CD4-positive, alpha-beta T cell treated with Interleukin-15 for 4 hours (primary cell): ENCODE results near the gene BTRC.
A peak's percentile ranks its signal among the peaks of the same experiment; 100 is the strongest.

Experiments used
- DNase-seq: peaks from one replicate; pipeline ENCODE4 v3.0.0-alpha.2; 2020; ENCODE audit warnings: low spot score

BTRC gene

GRCh38 chr10:101444058-101444898 is 90.3 kb downstream of the BTRC start:
- DNase-seq, result no peak

DNA sequence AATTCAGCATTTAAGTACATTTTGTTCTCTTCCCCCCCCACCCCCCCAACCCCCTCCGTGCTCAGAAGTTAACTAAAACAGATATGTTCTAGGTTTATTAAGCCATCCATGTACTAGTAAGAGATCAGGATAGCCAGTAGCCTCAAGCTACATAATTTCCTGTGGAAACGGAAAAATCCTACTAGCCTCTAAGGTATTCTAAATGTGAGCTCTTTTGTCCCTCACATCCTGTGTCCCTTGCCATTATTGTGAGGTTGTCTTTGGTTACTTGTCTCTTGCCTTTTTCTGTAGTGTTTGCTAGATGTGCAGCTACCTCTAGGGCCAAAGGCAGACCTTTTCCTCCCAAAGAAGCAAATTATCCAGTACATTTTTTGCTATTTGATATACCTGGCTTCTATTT is 92.1 kb downstream of the BTRC start:
- no peak for DNase-seq

GRCh38 chr10:101446947-101447346 is 93.0 kb downstream of the BTRC start:
- no peak for DNase-seq

DNA sequence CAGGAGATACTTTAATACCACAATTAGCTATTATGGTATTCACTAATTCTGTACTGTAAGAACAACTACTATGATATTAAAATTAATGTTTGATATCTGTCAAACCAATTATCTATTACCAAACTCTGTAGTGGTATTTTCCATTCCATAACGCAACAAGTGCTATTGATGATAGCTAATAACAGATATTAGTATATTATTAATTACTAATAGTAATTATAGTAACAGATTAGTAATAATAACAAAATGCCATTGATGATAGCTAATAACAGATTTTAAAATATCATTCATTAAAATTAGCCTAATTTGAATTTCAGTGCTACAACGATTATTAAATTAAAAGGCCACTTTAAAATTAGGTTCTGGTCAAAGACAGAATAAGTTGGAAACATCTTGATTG is 93.5 kb downstream of the BTRC start:
- no peak for DNase-seq

DNA sequence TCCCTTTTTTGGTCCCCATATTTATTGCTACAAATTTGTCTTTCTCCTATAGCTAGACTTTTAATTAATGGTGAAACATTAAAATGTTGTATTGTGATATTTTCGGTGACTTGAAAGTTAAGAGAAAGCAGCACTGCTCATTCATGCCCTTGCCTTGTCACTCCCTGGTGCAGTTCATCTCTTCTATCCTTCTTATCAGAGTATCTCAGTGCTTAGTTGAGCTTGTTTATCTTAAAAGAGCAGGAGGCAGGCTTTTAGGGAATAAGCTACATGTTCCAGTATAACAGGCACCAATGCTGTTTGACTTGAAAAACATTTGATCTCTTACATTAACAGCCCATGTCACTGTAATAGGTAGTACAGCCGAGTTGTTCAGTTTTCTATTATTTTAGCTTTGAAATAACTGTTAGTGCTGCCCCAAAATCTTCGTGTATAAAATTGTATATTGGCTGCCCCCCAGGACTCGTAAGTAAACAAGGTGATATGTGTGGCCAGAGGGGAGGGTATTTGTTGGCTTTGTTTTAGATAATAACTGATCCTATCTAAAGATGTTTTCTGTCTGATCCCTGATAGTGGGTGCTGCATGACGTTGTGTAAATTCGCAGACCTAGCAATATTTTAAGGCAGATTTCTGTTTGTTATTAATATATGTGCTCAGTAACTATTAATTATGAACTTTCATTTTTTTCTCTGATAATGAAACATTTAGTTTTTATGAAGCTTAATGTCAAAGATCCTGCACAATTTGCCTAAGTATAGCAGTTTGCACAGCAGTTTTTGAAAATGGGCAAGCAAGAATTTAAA is 96.5 kb downstream of the BTRC start:
- no peak for DNase-seq

DNA sequence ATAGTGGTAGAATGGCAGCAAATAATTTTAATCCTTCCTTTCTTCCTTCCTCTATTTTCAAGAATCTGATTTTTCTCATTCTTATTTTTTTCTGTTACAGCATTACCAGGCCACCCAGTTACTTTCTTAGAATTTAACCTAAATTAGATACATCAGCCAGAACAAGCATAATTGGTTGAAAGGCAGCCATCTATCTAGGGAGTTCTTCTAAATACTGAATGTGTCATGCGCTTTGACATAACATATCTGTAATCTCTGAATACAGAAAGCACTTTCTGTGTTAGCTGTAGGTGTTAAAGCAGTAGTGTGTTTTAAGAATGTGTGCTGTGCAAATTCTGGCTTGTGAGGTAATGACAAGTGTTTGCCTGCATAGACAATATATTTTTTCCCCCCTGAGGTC is 97.3 kb downstream of the BTRC start:
- DNase-seq, result no peak

DNA sequence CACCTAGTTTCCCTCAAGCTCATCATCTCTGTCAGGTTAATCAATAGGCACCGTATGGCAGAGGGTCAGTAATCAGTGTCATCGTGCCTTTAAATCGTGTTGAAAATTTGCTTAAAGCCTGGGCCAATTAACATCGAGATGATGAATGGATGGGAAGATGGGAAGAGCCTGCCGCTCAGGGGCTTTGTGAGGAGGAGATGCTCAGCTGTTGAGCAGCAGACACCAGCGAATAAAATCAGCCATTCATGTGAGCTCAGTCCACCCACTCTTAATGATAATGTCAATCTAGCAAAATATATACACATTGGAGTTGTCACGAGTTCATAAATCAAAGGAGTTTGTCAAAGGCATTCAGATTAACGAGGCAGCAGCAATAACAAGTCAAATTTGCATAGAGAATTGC is 97.7 kb downstream of the BTRC start:
- no peak for DNase-seq

DNA sequence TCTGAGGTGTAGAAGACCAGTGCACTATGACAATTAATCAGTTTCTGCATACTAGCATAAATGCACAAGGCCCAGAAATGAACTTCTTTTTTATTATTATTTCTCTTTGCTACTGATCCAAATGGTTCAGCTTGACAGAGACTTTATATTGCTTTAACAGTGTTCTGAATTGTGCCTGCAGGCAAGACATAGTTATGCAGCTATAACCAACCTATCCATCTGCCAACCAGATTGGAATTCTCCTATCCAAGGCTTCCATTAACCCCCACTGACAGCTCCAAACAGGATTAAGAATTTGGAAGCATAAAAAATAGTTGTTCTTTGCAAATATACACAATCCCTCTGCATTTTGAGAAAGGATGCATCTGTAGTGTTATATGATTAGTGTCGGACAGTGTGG is 98.2 kb downstream of the BTRC start:
- no peak for DNase-seq

DNA sequence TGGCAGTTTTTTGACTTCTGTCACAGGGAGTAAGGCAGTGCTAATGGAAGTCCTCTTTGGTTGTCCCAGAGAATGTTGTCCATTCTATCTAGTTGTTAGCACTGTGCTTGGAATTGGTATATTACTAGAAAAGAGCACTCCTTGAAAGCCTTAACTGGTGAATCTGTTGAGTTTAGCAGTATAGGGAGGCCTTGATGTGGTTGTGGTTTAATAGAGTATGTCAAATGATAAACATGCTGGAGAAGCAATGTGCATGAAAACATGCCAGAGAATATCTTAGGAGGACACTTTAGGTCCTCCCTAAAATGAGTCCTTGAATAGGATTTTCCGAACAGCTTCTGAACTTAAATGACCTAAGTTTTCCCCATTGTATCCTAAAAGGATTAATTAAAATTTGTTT is 98.6 kb downstream of the BTRC start:
- no peak for DNase-seq

DNA sequence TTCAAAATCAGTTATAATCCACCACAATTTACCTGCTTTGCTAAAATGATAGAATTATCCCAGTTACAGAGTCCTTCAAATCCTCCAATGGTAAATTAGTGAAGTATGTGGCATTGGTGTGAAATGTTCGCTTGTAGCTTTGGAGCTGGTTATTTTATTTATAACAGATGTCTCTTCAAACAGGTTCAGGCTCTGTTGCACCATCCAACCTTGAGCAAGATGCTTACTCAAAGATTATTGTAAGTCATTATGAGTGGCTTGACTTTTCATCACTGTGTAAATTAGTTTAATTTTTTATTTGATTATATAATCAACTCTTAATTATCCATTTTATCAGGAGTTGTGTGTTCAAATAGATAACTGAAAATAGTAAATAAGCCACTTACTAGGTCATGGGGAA is 99.4 kb downstream of the BTRC start:
- no peak for DNase-seq

DNA sequence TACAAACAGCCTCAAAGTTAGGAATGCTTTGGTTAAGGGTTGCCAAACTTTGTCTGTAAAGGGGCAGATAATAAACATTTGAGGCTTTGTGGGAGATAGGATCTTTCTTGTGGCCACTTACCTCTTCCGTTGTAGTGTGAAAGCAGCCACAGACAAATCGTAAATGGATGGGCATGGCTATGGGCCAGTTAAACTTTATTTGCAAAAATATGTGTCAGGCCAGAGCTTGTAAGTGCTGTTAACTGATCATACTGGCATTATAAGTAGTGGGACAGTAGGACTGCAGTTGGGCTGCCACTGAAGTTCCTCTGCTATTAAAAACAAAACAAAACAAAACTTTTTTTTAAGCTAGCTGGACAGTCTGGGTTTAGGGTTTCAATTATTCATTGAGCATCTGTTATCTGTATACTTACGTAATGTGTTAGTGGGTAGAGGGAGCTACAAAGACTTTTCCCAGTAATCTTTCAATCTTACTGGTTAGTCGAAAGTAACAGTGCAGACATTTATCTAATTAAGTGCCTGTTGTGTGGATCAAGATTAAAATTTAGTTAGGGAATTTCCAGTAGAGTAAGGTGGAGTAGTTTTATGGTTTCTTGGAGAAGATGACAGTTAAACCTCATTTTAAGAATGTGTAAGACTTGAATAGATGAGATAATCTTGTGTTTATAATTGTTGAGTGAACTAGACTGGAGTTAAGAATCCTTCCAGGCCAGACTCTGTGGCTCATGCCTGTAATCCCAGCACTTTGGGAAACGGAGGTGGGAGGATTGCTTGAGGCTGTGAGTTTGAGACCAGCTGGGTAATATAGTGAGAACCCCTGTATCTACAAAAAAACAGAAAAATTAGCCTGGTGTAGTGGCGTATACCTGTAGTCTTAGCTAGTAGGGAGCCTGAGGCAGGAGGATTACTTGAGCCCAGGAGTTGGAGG is 100.1 kb downstream of the BTRC start:
- DNase-seq, result peak; percentile 14

GRCh38 chr10:101458869-101459268 is 104.9 kb downstream of the BTRC start:
- no peak for DNase-seq

DNA sequence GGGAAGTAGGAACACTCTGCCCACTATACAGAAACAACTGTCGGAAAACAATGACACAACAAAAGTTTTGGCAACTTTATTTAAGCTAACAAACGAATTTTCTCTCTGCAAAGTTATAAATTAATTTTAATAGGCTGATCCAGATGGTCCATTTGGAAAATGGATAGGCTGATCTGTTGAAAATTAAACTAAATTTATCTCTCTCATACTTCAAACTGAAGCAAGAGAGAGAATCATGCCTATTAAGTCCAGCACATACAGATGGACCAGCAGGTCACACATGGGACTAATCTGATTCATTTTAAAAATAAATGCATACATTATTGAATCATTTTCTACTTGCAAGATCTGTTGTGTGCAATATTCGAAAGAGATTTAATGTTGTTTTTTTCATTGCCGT is 110.1 kb downstream of the BTRC start:
- DNase-seq, result no peak

GRCh38 chr10:101464599-101464998 is 110.6 kb downstream of the BTRC start:
- no peak for DNase-seq

DNA sequence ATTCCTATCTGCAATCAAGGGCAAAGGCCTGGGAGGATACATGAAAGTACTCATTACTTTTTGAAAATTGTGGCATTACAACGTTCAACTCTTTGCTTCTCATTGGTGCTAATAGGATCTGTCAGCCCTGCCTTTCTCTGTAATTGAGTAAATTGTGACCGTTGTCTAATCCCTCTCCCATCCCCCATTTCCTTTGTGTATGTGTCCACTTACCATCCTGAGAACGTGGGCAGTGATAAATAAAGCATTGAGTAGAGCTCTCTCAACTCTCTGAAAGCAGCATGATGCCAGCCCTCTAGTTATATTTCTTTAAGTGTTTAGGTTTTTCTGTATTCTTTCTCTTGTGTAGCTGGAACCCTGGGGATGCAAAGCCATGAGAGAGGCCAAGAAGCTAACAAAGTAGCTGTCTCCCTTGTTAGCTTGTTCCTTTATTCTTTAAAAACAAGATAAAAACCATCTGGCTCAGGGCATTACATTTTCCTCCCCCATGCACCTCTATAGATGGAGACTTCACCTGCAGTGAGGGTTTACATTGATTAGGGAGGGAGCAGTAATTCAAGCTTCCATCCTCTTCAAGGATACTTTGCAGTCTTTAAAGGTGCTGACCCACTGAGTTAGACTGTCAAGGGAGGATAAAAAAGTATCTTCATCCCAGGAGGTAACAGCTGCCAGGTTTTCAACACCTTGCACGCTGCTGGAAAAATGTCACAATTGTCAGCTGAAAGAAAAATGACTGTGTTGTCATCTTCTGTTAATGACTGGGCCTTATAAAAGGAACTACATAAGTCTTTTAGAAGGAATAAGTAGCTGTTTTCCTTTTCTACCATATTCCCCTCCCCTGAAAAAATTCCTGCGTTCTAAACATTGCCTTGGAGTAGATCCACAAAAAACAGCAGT is 112.3 kb downstream of the BTRC start:
- DNase-seq, result no peak

- peak; percentile 68 for DNase-seq
These were observed 113.4 kb downstream of the BTRC start for GRCh38 chr10:101467286-101467770.

DNA sequence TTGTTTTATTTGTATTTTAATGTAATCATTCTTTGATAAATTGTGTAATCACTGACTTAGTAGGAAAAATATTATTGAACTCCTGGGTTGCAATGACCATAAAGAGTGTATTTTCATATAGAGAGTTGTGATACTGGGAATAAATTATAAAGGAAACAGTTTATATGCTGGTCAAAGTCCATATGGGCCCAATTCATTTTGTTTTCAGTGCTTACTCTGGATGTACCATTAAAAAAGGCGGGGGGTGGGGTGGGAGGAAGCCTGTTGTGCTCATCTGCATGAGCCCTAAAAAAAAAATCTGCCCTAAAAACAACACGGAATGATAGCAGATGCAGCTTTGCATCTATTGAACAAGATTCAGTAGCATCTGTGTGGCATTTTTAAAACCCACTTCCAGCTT is 114.2 kb downstream of the BTRC start:
- DNase-seq, result no peak

DNA sequence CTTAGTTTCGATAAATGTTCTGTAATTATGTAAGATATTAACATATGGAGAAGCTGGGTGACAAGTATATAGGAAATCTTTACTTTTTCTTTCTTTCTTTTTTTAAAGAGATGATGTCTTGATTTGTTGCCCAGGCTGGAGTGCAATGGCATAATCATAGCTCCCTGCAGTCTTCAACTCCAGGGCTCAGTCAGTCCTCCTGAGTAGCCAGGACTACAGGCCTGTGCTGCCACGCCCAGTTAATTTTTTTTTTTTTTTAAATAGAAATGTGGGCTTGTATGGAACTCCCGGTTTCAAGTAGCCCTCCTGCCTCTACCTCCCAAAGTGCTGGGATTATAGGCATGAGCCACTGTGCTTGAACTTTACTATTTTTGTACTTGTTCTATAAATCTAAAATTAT is 122.4 kb downstream of the BTRC start:
- no peak for DNase-seq

DNA sequence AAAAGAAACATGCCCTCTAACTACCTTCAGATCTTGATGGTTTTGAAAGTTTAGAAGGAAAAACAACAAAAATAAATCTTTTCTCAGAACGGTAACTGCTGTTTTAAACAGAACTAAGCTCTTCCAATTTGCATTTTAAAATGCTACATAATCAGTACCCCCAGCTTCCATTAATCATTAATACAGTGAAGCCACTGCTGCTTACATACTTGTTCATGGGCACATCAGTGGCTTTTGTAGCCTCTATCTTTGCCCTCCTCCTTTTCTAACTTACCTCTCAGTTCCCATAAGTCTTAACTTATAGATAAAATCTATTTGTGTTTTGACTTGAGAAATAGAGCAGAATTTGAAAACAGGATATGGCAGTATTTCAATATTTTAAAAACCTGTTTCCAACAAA is 125.0 kb downstream of the BTRC start:
- no peak for DNase-seq

DNA sequence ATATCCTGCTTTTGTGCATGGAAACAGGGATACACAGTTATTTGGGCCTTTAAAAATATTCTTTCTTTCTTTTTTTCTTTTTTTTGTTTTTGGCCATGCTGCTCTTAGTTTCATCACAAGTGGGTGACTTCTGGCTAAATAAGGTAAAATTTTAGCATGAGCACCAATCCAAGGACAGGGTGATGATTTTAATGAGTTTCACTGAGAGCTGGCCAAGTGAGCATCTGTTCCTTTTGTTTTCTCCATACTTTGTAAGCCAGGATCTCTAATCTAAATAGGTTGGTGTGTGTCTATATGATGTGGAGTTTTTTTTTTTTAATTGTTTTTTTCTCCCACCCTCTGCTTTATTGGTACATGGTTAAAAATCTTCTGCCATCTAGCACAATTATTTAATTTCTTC is 127.3 kb downstream of the BTRC start:
- no peak for DNase-seq

DNA sequence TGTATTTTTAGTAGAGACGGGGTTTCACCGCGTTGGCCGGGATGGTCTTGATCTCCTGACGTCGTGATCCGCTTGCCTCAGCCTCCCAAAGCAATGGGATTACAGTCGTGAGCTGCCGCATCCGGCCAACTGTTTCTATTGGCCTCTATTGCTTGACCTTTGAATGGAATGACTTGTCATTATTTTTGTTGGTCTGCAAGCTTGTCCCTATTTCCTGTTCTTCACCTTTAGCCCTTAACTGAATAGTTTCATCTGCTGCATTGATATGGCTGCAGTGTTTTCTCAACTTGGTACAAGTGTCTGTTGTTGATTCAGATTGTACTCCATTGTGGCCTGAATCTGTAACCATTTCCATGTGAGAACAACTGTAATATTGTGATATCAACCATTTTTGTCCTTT is 128.6 kb downstream of the BTRC start:
- DNase-seq, result no peak
